Stimulated activated CD4-positive, alpha-beta T cell treated with anti-CD3 and anti-CD28 coated beads, Interleukin-1b, Interleukin-23, amount 100 ng/mL, for 48 hours (primary cell): ENCODE measurements around the gene CLDN8.

Experiments
- DNase-seq: peaks from one replicate; pipeline ENCODE4 v3.0.0-alpha.2; 2020

CLDN8 gene

DNA sequence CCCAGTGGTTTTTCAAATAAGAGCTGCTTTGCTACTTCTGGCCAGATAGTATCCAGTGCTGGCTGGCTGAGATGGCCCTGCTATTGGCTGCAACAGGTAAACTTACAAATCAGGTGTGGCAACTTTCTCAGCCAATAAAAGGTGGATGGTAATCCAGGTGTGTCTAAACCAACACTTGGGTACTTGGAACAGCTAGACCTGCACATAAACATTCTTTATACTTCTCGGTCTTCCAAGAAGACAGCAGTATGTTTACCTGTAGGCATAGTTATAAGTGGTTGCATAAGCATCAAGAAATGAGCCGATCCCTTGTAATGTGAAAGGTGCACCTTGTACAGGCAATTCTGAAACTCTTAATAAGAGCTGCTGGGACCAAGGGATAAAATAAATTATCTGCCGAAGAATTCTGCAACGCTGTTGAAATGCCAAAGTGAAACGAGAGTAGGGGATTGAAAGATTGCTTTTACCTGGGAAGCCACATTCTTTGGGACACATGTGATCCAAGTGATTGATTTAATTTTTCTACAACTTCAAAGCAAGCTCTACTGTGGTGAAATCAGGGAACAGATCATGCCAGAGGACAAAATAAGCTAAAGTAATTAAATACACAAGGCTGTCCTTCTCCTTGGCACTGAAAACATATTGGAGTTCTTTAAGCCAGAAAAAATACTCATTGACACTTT, at the start of gene CLDN8:
Gene CLDN8, minus strand, starts transcription at position 57 of the 683 bp plus-strand sequence. CDS start 172 bp downstream, outside the sequence.
- no peak for DNase-seq

DNA sequence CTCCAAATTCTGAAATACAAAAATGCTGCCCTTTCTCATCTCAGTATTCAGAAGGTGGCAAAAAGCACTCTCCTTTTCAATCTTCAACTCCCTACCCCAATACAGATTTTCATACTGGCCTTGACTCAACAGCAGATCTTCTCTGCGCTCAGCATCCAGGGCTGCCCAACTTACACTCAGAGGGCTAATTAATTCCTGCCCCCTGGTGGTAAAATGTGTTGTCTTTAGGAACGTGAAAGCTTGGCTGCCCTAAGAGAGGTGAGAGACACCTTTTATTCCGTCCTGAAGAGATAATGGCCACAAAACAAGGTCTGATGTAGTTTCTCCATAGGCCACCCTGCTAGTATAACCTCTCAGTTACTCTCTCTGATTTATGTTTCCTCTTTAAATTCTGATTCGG, 41.9 kb upstream of the CLDN8 start:
- DNase-seq = no peak

DNA sequence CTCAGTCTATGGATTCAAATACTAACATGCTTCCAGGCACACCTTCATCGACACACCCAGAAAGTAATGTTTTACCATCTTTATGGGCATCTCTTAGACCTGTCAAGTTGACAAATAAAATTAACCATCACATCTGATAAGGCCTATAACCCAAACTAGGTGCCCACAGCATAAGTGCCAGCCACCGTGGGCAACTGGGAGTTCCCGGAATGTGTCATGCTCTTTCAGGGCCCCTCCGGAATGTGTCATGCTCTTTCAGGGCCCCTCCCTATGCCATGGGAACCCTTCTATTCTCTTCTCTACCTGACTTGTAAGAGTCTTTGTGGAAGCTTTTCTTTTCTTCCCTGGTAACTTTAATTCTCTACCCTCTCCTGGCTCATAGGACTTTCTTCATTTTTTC, 40.2 kb upstream of the CLDN8 start:
- no peak for DNase-seq

DNA sequence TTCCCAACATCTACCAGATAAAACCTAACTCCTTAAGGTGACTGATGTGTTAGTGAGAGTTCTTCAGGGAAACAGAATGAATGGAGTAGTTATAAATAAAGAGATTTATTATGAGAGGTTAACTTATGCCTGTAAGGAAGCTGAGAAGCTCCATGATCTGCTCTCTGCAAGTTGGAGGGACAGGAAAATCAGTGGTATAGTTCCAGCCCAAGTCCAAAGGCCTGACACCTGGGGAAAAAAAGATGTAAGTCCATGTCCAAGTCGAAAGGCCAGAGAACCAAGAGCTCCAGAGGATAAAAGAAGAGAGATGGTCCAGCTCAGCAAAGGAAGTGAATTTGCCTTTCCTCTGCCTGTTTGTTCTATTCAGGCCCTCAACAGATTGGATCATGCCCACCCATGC, 39.8 kb upstream of the CLDN8 start:
- DNase-seq = no peak

DNA sequence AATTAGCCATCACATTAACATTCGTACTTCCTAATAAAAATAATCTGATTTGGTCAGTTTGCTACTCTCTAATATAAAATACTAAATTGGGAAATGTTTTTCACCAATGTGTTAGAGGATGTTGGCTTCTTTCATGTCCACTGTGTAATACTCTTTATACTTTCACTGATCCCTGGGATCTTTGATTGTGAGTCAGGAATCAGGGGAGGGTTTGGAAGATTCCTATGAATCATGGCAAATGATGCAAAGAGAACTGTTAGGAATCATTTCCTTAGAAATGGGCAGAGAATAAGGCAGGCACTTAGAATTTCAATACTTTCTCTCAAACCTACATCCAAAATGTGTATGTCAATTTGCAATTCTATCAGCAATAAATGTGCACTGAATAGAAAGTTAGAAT, 35.9 kb upstream of the CLDN8 start:
- DNase-seq = no peak

DNA sequence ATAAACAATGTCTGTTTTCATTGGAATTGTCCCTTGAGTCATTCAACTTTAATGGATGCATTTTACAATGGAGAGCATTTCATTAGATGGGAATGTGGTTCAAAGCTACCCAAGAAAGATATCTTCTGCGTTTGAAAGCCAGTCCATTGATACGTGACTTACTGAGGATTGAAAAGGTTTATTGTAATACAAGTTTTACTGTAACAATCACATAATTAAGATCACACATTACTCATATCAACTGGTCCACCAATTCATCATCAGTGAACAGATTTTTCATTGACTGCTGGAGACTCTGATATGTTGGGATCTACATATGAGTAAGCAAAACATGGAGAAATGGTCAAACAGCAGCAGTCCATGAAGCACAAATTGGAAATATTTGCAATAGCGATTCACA, 34.0 kb upstream of the CLDN8 start:
- DNase-seq = no peak

DNA sequence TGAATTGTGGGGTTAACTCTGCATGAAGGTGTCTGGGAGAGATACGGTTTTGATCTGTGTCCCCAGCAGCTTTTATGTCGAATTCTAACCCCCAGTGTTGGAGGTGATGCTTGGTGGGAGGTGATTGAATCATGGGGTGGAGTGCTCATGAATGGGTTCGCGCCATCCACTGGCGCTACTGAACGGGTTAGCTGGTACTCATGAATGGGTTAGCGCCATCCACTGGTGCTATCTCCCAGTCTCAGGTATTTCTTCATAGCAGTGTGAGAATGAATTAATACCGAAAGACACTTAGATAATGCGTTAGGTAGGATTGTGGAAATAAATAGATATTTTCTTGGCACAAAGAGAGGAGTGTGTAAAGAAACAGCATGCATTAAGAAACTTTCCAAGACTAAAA, 32.9 kb upstream of the CLDN8 start:
- DNase-seq = no peak

DNA sequence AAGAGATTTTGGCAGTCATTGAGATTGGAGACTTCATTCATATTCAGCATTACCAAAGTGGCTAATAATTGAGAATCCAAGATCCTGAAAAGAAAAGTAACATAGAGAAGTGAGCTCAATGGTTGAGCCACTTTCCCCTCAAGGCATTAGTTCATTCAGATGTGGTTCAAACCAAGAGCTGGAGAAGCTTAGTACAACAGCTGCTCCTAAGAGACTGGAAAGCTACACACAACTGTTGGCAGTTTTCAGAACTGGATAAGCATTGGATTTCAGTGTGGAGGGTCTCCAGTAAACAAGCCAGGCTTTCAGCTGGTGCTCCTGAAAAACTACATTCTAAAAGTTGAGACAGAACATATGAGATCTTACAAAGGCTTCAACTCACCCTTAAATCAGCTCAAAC, 29.2 kb upstream of the CLDN8 start:
- no peak for DNase-seq

DNA sequence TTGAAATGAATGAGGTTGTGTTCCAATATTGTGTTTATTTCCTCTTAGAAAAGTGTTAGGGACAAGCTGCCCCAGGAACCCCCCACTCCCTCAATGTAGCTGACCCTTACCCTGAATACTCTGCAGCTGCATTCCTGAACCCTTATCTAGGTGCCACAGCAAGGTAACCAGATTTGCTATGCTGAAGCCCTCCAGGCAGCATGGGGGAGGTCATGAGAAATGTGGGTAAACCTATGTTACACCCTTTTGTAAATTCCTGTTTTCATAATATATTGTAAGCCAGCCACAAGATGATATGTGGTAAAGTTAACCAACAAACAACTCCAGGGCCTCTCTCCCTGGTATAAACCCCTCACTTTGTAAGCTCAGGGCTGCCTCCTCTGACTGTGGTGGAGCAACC, 27.8 kb upstream of the CLDN8 start:
- DNase-seq = no peak

DNA sequence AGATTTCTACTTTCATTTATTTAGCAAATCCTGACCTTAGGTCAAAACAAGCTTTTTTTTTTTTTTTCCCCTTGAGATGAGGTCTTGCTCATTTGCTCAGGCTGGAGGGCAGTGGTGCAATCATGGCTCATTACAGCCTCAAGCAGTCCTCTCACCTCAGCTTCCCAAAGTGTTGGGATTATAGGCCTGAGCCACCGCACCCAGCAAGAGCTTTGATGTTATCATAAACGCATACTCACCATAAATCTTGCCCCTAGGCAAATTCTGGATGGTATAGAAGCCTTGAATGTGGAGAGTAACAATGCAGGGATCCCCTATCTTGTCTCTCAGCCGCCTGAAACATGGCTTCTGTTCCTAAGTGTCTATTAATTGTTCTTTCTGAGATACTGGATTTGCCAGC, 24.8 kb upstream of the CLDN8 start:
- DNase-seq = no peak

DNA sequence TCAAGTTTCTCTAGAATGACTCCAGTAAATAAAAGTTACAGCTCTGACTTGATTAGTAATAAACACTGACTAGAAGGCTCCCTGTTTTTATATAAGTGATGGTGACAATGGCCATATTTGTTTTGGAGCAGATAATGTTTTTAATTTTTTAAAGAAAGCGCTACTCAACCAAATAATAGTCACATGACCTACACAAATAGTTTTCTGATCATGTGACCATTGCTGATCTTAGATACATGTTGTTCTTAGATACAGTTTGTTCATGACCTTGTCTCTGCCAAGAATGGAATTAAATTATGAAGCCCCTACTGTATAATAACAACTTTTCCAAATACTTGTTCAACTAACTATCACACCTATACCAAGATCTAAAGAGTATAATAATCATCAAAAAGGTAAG, 22.3 kb upstream of the CLDN8 start:
- no peak for DNase-seq

DNA sequence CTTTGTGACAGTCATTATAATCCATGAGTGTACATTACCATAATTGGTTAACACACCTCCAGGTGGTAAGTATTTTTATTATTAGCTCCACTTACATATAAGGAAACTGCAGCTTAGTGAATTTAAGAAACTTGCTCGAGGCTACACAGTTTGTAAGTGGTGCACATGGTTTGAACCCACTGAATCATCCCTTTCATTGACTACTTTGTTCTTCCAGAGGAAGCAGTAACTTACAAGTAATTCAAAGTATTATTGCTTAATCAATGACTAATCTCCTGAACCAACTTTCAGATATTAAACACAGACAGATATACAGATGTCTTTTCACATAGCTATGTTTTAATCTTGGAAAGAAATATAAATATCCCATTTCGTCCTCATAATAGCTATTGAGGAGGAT, 18.7 kb upstream of the CLDN8 start:
- DNase-seq = no peak

DNA sequence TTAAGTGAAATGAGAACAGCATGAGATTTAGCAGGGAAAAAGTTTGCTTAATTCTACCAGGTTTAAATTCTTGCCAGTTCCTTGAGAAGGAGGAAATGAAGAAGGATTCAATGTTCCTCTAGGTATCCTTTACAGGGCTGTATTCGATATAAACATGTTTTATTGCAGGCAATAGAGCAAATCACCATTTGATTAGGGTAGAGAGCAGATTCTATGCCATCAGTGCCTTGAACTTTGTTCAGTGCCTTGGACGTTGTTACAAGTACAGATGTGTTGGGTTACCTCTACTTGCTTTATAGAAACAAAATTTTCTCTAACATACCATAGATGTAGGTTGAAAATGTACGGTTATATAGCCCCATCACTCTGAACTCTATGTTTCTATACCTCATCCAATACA, 18.2 kb upstream of the CLDN8 start:
- DNase-seq = no peak

DNA sequence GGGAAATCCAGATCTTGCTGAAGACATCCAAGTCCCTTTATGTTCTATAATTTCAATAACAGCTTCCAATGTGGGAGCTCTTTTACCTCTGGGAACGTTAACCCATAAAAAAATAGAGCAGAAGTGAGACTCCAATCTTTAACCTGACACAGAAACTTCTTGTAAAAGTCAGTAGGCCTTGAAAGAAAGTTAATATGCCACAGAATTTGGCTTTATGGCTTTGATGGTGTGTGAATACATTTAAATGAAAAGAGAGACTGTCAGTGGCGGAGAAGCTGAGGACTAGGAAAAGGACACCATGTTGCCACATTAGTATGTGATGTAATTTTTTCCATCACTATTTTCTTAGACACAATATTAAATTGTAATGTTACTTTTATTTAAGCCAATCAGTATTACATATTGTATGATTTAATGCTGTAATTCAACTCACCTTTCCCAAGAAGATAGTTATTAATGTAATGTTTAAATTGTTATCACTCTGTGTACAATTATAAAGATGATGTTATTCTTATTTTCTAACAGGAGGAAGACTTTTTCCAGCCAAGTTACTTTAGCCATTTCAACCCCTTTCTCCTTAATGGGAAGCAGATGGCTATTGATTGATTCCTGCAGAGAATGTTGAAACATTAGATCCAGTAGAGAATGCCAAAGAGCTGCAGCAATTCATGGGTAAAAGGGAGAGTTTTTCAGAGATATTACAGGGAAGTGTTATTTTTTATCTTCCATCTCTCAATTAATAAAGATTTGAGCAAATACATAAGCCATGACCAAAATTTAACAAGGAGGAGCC, 17.5 kb upstream of the CLDN8 start:
- DNase-seq = no peak

DNA sequence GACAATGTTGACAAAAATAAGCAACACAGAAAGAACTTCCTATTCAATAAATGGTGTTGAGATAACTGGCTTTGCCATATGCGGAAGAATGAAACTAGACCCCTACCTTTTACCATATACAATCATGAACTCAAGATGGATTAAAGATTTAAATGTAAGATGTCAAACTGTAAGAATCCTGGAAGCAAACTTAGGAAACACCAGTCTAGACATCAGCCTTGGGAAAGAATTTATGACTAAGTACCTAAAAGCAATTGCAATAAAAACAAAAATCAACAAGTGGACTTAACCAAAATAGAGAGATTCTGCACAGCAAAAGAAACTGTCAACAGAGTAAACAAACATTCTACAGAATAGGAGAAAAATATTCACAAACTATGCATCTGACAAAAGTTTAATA, 16.1 kb upstream of the CLDN8 start:
- DNase-seq = no peak

DNA sequence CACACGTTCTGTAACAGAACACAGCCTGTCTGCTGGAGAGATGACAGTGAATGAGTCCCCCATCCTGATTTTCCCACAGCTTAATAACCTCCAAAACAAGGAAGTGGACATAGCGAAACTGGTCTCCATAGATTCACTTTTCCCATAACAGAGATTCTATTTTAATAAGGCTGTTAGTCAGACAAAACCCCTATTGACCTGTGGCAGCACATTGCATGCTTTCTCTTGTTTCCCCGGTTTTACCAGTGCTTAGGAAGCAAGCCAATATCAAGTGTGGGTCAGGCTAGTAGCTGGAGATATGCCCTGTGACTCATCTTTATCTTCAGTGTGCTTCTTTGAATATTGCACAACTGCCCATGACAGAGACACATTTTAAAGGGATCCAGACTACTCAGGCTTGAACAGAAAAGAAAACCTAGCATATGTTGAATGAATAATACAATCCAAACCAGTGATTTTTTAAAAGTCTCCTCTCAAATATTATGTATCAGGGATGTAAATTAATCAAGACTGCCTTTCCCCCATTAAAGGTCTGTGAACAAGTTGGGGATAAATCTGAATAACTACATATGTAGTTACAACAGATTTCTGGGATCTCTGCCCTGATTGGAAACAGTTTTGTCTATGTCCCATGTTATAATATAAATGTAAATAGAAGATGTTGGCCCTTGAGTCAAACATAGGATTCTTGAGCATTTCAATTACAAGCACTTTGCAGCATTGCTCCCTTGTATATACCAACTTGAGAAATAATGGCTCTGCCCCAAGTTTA, 11.9 kb upstream of the CLDN8 start:
- DNase-seq = no peak

DNA sequence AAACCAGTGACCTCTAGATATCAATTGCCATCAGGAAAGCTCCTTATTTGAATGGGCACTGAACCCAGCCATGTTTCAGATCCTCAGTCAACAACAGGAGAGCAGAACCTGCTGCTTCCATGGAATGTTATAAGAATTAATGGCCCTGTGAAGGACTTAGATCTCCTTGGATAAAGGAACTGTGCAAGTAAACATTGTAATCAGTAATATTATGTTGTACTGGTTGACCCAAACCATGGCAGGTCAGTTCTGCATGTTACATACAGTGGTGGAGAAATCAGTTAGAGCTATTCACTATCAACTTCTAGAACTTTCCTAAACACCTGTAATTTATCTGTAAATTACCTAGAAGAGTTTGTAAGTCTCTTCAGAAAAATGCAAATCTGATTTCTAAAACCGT, 11.2 kb upstream of the CLDN8 start:
- no peak for DNase-seq

DNA sequence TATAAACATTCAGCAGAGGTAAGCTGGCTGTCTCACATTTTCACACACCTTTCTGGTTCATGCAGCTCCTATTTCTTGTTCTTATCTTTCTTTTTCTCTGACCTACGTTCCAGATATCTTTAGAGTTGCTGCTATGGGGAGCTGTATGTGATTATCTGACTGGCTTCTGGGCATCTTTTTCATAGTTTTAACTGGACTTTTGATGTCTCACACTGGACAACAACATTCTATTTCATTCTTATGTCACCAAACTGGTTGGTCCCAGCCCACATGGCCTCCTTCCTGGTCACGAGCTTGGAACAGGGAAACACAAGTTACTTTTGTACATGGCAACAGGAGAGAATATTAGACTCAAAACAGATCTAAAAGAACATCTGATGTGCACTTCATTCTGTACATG, 7.7 kb upstream of the CLDN8 start:
- DNase-seq = no peak

DNA sequence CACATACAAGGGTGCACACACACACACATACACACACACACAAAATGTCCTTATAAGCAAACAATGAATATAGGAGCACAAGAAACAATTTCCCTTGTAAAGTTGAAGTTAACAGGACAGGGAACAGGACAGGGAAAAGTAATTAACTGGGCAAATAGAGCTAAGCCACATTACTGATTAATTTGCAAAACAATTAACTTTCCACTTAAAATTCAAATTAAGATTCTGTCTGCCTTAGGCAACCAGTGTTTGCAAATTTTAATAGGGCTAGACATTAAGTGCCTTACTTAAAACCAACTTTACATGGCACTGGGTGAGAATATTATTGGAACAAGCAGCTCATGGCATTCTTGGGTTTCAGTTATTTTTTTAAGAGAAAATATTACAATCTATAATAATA, 6.8 kb upstream of the CLDN8 start:
- no peak for DNase-seq

DNA sequence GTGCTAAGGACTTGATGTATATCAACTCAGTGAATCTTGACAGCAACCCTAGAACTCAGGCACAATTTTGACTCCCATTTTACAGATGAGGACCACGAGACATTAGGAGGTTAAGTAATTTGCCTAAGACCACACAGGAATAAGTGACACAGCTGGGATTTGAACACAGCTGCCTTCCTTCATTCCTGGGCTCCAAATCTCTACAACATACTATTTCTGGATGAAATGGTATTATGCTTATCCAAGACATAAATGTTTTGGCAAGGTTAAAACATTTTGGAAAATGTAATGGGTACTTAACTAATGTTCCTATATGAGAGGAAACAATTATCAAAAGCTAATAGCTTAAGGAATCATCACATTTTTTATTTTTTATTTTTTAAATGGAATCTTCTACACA, 4.8 kb downstream of the CLDN8 start:
- no peak for DNase-seq

DNA sequence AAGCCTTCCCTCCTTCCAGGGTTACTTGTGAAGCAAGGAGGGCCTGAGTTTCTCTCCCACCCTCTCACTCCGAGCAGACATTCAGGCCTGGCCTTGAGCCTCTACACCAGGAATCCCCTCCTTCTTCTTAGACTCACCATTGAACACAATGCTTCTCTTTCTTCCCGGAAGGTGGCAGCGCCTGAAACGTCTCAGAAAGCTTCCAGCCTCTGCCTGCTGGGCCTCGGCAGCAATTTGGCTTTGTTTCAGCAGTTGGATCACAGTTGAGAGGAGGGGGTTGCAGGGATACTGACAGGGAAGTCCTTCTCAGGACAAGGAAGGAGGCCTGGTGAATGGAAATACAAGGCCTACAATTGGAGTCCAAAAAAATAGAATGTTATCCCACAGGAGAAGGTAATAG, 6.3 kb downstream of the CLDN8 start:
- DNase-seq = no peak

DNA sequence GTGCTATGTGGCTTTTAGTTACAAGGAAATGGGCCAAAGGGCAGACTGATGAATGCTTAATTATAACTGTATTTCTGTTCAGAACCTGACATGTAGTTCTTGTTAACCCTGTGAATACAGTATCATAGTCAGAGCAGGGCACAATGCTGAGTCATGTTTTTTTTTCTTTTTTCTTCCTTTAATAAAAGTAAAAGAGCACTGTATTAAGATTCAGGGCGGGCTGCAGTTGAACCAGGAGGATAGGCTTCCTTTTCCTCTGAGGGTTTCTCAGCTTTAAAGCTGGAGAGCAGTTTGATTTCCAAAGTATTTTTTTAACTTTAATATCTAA, 8.7 kb downstream of the CLDN8 start:
- no peak for DNase-seq

DNA sequence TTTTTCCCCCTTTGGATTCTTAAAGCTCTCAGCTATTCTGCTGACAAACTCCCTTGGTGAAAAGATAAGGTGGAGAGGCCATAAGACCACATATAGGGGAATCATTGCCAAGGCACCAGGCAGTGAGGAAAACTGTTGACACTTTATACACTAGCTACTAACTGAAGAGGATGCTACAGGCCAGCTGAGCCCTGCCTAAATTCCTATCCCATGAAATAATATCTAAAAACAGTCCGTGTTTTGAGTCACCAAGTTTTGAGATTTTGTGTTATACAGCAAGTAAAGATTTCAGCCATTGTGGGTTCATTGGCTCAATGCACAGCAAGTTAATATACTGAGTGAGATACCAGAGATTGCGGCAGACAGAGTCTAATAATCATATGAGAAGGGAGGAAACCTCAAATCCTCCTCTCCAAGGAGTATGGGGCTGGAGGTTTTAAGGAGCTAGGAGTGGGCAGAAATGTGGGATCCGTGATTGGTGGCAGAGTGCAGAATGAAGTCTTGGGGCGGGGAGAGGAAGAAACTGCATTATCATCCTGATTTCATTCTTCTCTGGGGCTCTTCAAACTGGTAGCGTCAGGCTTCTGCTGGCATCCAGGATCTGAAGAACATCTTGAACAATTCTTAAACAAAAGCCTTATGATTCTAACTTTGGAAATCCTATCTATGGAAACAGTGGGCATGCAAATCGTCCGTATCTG, 9.2 kb downstream of the CLDN8 start:
- no peak for DNase-seq

DNA sequence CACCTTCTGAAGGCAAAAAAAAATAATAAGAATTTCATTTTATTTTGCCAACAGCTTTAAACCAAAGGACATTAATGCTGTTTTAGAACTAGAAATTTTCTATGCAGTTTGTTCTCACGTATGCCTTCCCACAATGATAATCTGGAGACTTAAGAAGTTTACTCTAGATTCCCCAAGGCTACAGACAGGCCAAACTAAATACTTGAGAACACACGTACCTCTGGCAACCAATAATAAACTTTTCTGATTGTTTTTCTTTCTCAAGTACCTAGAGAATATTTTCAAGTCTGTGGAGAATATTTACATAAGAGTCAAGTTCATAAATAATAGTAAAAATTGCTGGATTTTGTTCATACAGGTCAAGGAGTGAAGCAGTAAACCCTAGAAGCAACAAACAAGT, 15.9 kb downstream of the CLDN8 start:
- DNase-seq = no peak
